Measurements from ENCODE around the gene REX1BD.

DNA sequence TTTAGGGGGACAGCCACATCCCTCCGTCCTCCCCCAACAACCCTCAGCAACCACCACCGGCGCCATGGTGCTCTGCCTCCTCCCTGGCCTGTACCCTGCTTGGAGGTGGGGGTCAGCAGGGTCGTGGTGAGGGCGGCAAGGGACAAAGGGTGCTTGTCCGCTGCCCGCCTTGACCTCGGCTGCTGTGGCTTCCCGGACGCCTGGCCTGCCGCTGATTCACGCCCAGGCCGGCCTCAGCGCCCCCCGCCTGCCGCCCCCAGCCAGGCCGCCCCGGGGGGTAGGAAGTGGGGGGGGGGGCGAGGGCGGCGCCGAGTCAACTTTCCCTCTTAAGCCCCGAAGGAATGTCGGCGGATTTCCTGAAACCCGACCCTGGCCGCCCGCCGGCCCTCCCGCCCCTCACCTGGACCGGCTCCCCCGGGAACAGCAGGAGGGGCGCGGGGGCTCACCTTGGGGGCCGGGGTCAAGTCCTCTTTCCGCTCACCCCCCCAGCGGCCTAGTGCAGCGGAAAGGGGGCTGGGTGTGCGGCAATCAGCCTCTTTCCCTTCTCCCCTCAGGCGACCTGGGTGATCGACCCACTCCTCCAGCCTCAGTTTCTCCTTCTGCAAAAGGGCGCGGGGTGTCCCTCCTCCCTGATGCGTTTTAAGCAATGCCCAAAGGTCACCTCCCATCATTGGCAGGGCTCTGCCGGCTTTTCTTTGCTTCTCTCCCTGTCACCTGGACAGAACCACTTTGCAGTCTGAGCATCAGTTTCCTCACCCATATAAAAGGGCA, 22.1 kb downstream of the REX1BD start:
- TF ChIP-seq, protein P1, sequence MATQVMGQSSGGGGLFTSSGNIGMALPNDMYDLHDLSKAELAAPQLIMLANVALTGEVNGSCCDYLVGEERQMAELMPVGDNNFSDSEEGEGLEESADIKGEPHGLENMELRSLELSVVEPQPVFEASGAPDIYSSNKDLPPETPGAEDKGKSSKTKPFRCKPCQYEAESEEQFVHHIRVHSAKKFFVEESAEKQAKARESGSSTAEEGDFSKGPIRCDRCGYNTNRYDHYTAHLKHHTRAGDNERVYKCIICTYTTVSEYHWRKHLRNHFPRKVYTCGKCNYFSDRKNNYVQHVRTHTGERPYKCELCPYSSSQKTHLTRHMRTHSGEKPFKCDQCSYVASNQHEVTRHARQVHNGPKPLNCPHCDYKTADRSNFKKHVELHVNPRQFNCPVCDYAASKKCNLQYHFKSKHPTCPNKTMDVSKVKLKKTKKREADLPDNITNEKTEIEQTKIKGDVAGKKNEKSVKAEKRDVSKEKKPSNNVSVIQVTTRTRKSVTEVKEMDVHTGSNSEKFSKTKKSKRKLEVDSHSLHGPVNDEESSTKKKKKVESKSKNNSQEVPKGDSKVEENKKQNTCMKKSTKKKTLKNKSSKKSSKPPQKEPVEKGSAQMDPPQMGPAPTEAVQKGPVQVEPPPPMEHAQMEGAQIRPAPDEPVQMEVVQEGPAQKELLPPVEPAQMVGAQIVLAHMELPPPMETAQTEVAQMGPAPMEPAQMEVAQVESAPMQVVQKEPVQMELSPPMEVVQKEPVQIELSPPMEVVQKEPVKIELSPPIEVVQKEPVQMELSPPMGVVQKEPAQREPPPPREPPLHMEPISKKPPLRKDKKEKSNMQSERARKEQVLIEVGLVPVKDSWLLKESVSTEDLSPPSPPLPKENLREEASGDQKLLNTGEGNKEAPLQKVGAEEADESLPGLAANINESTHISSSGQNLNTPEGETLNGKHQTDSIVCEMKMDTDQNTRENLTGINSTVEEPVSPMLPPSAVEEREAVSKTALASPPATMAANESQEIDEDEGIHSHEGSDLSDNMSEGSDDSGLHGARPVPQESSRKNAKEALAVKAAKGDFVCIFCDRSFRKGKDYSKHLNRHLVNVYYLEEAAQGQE (IDR thresholded peaks at IDR 0.05; ENCODE audit: low read depth, low read length) = no peak
- TF ChIP-seq EP300 (IDR thresholded peaks at IDR 0.05; ENCODE audit: borderline replicate concordance in 1 of 2, control insufficient read depth in 1 of 2, low read depth in 2 of 2, low read length in 2 of 2) = no peak
- TF ChIP-seq, protein P2, sequence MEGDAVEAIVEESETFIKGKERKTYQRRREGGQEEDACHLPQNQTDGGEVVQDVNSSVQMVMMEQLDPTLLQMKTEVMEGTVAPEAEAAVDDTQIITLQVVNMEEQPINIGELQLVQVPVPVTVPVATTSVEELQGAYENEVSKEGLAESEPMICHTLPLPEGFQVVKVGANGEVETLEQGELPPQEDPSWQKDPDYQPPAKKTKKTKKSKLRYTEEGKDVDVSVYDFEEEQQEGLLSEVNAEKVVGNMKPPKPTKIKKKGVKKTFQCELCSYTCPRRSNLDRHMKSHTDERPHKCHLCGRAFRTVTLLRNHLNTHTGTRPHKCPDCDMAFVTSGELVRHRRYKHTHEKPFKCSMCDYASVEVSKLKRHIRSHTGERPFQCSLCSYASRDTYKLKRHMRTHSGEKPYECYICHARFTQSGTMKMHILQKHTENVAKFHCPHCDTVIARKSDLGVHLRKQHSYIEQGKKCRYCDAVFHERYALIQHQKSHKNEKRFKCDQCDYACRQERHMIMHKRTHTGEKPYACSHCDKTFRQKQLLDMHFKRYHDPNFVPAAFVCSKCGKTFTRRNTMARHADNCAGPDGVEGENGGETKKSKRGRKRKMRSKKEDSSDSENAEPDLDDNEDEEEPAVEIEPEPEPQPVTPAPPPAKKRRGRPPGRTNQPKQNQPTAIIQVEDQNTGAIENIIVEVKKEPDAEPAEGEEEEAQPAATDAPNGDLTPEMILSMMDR (IDR thresholded peaks at IDR 0.05 in 2 of 3, conservative IDR thresholded peaks at IDR 0.05 in 1 of 3; ENCODE audit: control insufficient read depth in 2 of 3, extremely low read depth in 1 of 3, insufficient read depth in 1 of 3, low read depth in 3 of 3, low read length in 3 of 3) = no peak
- TF ChIP-seq, protein P3, sequence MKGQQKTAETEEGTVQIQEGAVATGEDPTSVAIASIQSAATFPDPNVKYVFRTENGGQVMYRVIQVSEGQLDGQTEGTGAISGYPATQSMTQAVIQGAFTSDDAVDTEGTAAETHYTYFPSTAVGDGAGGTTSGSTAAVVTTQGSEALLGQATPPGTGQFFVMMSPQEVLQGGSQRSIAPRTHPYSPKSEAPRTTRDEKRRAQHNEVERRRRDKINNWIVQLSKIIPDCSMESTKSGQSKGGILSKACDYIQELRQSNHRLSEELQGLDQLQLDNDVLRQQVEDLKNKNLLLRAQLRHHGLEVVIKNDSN (IDR thresholded peaks at IDR 0.05; ENCODE audit: borderline replicate concordance, extremely low read length, insufficient read depth, low read depth, low read length) = no peak

Measured in GM12878 (cell line).